ENCODE measurements around the gene CRY2.

GRCh38 chr11:45846174-45846675 is 1.1 kb upstream of the CRY2 start:
- TF ChIP-seq, protein P1, sequence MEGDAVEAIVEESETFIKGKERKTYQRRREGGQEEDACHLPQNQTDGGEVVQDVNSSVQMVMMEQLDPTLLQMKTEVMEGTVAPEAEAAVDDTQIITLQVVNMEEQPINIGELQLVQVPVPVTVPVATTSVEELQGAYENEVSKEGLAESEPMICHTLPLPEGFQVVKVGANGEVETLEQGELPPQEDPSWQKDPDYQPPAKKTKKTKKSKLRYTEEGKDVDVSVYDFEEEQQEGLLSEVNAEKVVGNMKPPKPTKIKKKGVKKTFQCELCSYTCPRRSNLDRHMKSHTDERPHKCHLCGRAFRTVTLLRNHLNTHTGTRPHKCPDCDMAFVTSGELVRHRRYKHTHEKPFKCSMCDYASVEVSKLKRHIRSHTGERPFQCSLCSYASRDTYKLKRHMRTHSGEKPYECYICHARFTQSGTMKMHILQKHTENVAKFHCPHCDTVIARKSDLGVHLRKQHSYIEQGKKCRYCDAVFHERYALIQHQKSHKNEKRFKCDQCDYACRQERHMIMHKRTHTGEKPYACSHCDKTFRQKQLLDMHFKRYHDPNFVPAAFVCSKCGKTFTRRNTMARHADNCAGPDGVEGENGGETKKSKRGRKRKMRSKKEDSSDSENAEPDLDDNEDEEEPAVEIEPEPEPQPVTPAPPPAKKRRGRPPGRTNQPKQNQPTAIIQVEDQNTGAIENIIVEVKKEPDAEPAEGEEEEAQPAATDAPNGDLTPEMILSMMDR (IDR thresholded peaks at IDR 0.05; ENCODE audit: low read depth, low read length), result no peak
- TF ChIP-seq EZH2phosphoT487 (IDR thresholded peaks at IDR 0.05; ENCODE audit: low read depth), result no peak
